ENCODE measurements around the gene CHRM5.

CHRM5 gene

DNA sequence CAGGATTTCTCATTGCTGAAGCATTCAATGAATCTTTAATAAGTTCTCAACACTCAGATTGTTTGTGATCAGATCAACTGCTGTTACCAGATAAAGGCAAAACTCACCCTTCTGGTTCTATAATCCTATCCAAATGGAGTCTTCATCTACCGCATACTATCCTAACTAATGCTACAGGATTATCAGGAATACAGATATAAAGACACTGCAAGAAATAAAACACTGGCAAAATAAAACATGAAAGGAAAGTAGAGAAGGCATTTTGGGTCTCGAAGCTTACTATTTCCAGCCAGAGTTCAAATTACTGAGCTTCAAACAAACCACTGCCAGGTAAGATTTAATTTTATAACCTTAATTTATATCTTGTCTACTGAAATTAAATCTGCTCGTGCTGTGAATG is 524 bp downstream of the CHRM5 start:
- TF ChIP-seq, protein P1, sequence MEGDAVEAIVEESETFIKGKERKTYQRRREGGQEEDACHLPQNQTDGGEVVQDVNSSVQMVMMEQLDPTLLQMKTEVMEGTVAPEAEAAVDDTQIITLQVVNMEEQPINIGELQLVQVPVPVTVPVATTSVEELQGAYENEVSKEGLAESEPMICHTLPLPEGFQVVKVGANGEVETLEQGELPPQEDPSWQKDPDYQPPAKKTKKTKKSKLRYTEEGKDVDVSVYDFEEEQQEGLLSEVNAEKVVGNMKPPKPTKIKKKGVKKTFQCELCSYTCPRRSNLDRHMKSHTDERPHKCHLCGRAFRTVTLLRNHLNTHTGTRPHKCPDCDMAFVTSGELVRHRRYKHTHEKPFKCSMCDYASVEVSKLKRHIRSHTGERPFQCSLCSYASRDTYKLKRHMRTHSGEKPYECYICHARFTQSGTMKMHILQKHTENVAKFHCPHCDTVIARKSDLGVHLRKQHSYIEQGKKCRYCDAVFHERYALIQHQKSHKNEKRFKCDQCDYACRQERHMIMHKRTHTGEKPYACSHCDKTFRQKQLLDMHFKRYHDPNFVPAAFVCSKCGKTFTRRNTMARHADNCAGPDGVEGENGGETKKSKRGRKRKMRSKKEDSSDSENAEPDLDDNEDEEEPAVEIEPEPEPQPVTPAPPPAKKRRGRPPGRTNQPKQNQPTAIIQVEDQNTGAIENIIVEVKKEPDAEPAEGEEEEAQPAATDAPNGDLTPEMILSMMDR (IDR thresholded peaks at IDR 0.05; ENCODE audit: low read depth, low read length), result no peak
- DNase-seq (ENCODE audit: extremely low read depth, low read depth), result no peak

DNA sequence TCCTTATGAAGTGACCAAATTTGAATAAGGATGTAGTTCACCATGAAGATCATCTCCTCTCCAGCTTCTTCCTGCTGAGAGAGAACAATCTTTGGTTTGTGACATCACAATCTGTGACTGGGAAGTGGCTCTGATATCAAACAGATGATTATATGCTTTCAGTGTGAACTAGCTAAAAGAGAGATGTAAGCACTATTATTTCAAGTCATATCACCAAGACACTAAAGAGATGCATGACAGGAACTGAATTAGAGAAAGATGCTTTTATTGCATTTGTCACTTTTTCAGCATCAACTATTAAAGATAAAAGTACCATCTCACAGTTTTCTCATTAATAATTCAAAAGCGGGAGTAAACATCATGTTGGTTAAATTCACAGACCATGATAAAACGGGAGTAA is 3.5 kb downstream of the CHRM5 start:
- DNase-seq (ENCODE audit: extremely low read depth, low read depth), result no peak
- TF ChIP-seq, protein P1 (IDR thresholded peaks at IDR 0.05; ENCODE audit: low read depth, low read length), result no peak

DNA sequence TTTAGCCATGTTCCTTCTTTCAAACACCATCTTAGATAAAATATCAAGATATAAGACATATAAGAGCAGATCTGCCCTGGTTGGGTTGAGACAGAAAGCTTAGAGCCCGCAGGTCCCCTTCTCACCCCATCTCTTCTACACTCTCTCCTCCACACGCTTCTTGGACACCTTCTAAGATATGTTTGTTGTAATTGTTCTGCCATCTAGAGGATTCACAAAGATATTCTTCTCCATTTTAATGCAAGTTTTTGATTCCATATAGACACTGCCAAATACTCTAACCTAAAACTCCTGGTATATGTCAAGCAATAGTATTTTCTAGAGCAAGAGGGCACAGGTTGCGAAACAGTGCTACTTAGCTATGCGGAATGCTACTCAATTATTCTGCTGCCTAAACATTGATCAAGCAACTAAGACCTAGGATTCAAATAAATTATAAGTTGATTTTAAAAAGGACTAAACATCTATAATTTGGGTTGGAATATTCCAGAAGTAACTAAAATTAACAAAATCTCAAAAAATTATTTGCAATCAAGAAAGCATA is 6.8 kb downstream of the CHRM5 start:
- no peak for DNase-seq (ENCODE audit: extremely low read depth, low read depth)
- TF ChIP-seq, protein P1 (IDR thresholded peaks at IDR 0.05; ENCODE audit: low read depth, low read length), result no peak; the same call in 1 of the 2 replicates

DNA sequence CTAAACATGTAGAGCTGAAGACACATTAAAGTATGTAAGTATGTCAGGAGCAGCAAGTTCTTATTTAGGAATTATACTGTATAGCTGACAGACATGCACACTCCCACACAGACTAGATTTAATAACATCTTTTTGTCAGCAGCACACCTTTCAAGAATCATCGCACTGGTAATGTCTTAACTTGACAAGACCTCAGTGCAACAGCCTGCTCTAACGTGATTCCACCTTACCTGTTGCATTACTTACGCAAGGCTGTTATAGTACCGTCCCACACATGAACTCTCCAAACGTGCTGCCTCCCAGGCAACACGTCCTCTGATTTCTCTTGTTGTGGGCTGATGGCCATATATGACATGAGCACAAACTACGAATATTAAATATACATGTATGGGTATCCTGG is 11.9 kb downstream of the CHRM5 start:
- TF ChIP-seq, protein P1 (IDR thresholded peaks at IDR 0.05; ENCODE audit: low read depth, low read length), result no peak
- DNase-seq (ENCODE audit: extremely low read depth, low read depth), result no peak

DNA sequence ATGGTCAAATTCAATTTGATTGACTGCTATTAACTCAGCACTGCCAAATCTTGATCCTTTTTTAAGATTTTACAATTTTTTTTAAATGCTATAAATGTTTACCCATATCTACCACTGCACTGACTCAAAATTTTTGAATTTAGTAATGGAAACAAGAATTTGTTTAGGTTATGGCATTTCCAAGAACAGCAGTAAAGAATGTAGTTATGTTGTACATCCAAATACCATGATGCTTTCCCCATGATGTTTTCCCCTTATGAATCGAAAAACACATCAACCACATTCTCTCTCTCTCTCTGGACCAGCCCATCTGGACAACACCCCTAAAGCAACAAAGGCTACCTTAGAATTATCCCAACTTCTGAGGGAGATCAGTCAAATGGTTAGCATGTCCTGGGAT is 14.2 kb downstream of the CHRM5 start:
- TF ChIP-seq, protein P1 (IDR thresholded peaks at IDR 0.05; ENCODE audit: low read depth, low read length), result no peak

DNA sequence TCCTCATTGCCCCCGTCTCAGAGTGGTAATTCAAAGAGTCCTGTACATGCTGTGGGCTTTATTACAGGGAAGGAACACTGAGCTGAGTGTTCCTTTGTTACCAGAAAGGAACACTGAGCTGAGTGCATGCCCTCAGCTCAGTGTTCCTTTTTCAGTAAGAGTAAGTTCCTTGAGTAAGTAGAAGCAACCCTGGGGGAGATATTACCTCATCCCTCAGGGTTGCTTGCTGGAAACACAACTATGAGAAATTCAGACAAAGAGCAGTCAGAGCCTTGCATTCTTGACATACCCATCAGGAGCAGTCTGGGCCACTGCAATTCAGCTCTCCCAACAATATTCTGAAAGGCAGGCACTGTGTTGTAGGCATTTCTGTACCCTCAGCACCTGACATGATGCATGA is 17.0 kb downstream of the CHRM5 start:
- TF ChIP-seq, protein P1 (IDR thresholded peaks at IDR 0.05; ENCODE audit: low read depth, low read length), result no peak
- DNase-seq (ENCODE audit: extremely low read depth, low read depth), result peak; percentile 19

More for the DNA sequence above, 14.2 kb downstream of the CHRM5 start:
- no peak for DNase-seq (ENCODE audit: extremely low read depth, low read depth)

DNA sequence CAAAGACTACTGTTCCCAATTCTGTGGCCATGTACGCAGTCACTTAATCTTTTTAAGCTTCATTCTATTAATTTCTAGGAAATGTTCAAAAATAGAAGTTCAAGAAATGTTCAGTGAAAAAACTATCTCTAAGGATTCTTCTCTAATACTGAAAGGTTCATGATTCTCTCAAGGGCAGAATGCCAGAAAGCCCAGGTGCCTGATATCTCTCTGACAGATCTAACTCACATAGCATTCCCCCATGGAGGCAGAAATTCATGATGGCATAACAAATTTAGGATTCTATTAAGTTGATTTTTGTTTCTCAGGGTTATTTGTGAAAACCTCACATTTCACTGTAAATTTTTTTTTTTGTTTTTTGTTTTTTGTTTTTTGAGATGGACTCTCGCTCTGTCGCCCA is 17.5 kb downstream of the CHRM5 start:
- TF ChIP-seq, protein P1 (IDR thresholded peaks at IDR 0.05; ENCODE audit: low read depth, low read length), result no peak

More for the DNA sequence above, 17.5 kb downstream of the CHRM5 start:
- DNase-seq (ENCODE audit: extremely low read depth, low read depth), result no peak

Data from AG09319 (cell line).